Measurements from ENCODE around the gene RAB12. TPM values are rescaled to one million over a fixed set of nuclear protein-coding genes. Genes with fewer than 3 reads are reported as not detected.

The RAB12 gene
- total RNA-seq, 1 donor from 2014 or later = 85.6 TPM

DNA sequence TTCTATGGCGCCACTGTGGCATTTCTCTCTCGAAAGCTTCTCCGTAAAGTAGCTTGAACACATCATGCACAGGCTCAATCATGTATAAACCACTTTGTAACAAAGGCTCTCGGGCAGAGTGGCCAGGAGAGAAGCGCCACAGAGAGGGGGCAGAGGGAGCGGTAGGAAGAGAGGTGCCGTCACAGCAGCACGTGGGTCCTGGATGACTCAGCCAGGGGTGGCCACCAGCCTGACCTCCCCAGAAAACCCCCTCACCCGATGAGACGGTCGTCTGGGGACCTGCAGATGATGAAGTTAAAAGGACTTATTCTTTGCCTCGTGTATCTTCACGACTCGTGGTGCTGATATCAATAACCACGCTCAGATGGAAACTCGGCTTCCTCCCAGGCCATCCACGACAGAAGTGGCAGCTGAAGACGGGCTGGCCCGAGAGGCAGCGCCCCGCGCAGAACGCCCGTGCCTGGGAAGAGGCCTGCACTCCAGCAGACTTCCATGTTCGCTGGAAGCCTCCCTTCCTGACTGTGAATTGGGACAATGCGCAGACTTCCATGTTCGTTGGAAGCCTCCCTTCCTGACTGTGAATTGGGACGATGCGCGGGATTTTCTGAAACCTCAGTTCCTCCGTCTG, 49.7 kb downstream of the RAB12 start:
- Histone ChIP-seq H3K27ac (ENCODE audit: low read depth, low read length) (no peak overlapping the region), H3K9ac (ENCODE audit: low read depth in 1 of 3, low read length in 3 of 3) (no peak overlapping the region), H3K36me3 (ENCODE audit: control insufficient read depth in 3 of 3, insufficient read depth in 3 of 3, low read length in 3 of 3) (no peaks in the 10 kb centered on the region), H3K9me3 (ENCODE audit: control insufficient read depth in 3 of 3, low read length in 3 of 3) (no peaks in the 10 kb centered on the region), H3K27me3 (ENCODE audit: control insufficient read depth in 3 of 3, insufficient read depth in 3 of 3, low read length in 3 of 3) (peaks cover 0 to 7% (median 0%) of the 10 kb centered on the region in 3 donors), H3K4me1 (ENCODE audit: control insufficient read depth in 3 of 3, insufficient read depth in 3 of 3, low read length in 3 of 3) (no peaks in the 10 kb centered on the region), H3K4me3 (ENCODE audit: low read length in 3 of 3) (no peak overlapping the region)

DNA sequence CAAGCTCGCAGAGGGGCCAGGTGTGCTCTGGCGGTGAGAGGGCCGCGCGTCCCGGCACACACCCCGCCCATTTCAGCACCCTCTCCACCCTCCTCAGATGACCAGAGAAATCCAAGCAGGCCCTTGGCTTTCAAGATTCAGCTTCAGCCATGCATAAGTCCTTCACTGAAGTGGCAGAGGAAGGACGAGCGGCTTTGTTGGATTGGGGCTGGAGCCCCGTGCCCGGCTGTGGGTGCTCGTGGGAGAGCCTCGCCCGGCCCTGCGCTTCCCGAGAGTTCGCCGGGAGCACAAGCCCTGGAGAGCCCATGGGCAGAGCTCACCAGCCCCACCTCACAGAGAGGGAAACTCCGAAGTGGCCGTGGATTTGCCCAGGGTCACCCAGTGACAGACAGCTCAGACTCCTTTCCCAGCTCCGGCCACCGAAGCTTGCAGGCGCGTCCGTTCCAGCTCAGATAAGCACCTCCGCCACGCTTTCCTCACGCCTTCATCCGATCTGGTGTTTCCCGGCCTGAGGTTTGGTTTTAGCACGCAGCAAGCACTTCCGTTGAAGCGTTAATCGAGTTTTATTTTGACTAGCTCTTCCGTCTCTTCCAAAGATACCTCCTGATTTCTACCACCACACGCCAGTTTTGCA, 50.5 kb downstream of the RAB12 start:
- Histone ChIP-seq H3K27me3 (ENCODE audit: control insufficient read depth in 3 of 3, insufficient read depth in 3 of 3, low read length in 3 of 3) (peaks cover 0 to 7% (median 0%) of the 10 kb centered on the region in 3 donors), H3K4me3 (ENCODE audit: low read length in 3 of 3) (no peak overlapping the region), H3K9me3 (ENCODE audit: control insufficient read depth in 3 of 3, low read length in 3 of 3) (no peaks in the 10 kb centered on the region), H3K36me3 (ENCODE audit: control insufficient read depth in 3 of 3, insufficient read depth in 3 of 3, low read length in 3 of 3) (no peaks in the 10 kb centered on the region), H3K27ac (ENCODE audit: low read depth, low read length) (no peak overlapping the region), H3K4me1 (ENCODE audit: control insufficient read depth in 3 of 3, insufficient read depth in 3 of 3, low read length in 3 of 3) (no peaks in the 10 kb centered on the region), H3K9ac (ENCODE audit: low read depth in 1 of 3, low read length in 3 of 3) (no peak overlapping the region)

DNA sequence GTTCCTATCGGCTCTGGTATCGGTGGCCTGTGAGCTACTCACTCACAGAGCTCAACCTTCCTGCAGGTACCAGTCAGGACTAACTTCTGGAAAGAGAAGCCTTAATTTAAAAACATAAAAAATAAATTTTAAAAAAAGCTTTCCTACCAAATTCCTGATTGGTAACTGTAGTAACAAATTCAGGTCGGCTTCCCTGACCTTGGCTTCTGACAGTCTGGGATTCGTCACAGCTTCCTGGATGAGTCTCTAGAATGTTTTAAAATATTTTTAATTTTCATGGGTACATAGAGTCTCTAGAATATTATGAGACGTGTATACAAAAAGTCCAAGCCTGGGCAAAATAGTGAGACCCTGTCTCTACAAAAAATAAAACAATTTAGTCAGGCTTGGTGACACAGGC, 51.1 kb downstream of the RAB12 start:
- Histone ChIP-seq H3K4me1 (ENCODE audit: control insufficient read depth in 3 of 3, insufficient read depth in 3 of 3, low read length in 3 of 3) (no peaks in the 10 kb centered on the region), H3K27ac (ENCODE audit: low read depth, low read length) (no peak overlapping the region), H3K4me3 (ENCODE audit: low read length in 3 of 3) (no peak overlapping the region), H3K9me3 (ENCODE audit: control insufficient read depth in 3 of 3, low read length in 3 of 3) (no peaks in the 10 kb centered on the region), H3K27me3 (ENCODE audit: control insufficient read depth in 3 of 3, insufficient read depth in 3 of 3, low read length in 3 of 3) (peaks cover 0 to 7% (median 0%) of the 10 kb centered on the region in 3 donors), H3K9ac (ENCODE audit: low read depth in 1 of 3, low read length in 3 of 3) (no peak overlapping the region), H3K36me3 (ENCODE audit: control insufficient read depth in 3 of 3, insufficient read depth in 3 of 3, low read length in 3 of 3) (no peaks in the 10 kb centered on the region)

DNA sequence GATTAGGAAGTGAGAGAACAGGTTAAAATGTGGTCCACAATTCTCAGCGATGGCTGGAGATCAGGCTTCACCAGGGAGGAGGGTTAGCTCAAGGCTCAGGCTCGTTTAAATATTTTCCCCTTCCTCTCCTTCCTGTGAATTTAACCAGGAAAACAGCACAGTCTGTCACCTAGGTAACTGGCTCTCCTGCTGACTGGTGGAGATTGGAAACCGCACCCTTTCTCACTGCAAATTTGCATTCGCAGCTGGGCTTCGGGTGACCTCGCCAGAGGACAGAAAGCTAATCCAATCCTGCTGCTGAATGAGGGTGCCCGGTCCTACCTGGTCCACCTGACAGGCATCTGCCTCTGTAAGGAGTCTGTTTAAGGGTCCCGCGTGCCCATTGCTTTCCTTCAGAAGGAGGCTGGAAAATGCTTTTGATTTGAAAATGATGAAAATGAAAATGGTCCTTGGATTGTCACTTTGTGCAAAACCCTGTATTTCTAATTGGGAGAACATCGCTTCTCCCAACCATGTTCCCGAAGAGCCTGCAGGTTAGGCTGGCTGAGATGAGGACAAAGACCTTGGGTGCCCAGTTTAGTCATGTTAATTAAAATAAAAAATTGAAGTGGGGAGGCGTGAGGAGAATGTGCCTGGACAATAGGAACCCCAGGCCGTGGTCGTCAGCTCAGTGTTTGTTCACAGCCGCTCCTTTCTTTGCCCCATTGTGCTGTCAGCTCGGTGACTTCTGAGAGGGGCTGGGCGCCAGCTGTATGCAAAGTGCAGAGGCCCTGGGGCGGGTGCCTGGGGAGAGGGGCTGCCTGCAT, 52.7 kb downstream of the RAB12 start:
- Histone ChIP-seq H3K9me3 (ENCODE audit: control insufficient read depth in 3 of 3, low read length in 3 of 3) (no peaks in the 10 kb centered on the region), H3K36me3 (ENCODE audit: control insufficient read depth in 3 of 3, insufficient read depth in 3 of 3, low read length in 3 of 3) (no peaks in the 10 kb centered on the region), H3K27ac (ENCODE audit: low read depth, low read length) (no peak overlapping the region), H3K4me1 (ENCODE audit: control insufficient read depth in 3 of 3, insufficient read depth in 3 of 3, low read length in 3 of 3) (no peaks in the 10 kb centered on the region), H3K9ac (ENCODE audit: low read depth in 1 of 3, low read length in 3 of 3) (peak overlapping the region in 1 of 3 donors; percentile 12), H3K27me3 (ENCODE audit: control insufficient read depth in 3 of 3, insufficient read depth in 3 of 3, low read length in 3 of 3) (peaks cover 0 to 7% (median 0%) of the 10 kb centered on the region in 3 donors), H3K4me3 (ENCODE audit: low read length in 3 of 3) (no peak overlapping the region)

DNA sequence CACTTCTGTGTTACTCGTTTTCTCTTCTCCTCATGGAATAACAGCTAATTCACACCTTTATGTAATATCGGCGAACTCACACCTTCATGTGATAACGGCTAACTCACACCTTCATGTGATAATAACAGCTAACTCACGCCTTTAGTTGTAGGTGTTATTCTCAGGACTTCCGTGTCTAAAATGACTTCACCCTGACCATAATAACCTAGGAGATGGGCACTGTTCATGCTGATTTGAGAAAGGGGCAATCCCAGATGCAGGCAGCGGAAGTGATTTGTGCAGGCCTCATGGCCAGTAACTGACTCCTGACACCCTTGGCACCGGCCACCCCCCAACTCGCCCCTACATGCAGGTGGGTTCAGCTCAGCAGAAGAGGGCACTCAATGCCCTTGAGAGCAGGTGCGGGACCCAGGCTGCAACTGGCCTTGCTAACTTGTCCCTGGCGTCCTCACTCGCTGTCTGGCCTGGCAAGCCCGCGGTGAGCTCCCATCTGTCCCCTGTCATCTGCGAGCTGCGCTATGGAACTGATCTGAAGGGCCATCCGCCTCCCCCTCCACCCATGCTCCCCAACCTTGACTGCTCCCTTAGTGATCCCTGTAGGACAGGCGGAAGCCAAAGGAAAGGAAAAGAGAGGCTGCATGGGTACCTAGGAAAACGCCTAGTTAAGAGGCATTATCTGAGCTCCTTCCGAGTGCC, 53.5 kb downstream of the RAB12 start:
- Histone ChIP-seq H3K4me1 (ENCODE audit: control insufficient read depth in 3 of 3, insufficient read depth in 3 of 3, low read length in 3 of 3) (no peaks in the 10 kb centered on the region), H3K27ac (ENCODE audit: low read depth, low read length) (no peak overlapping the region), H3K9ac (ENCODE audit: low read depth in 1 of 3, low read length in 3 of 3) (no peak overlapping the region), H3K4me3 (ENCODE audit: low read length in 3 of 3) (no peak overlapping the region), H3K27me3 (ENCODE audit: control insufficient read depth in 3 of 3, insufficient read depth in 3 of 3, low read length in 3 of 3) (peaks cover 0 to 7% (median 0%) of the 10 kb centered on the region in 3 donors), H3K36me3 (ENCODE audit: control insufficient read depth in 3 of 3, insufficient read depth in 3 of 3, low read length in 3 of 3) (no peaks in the 10 kb centered on the region), H3K9me3 (ENCODE audit: control insufficient read depth in 3 of 3, low read length in 3 of 3) (no peaks in the 10 kb centered on the region)

DNA sequence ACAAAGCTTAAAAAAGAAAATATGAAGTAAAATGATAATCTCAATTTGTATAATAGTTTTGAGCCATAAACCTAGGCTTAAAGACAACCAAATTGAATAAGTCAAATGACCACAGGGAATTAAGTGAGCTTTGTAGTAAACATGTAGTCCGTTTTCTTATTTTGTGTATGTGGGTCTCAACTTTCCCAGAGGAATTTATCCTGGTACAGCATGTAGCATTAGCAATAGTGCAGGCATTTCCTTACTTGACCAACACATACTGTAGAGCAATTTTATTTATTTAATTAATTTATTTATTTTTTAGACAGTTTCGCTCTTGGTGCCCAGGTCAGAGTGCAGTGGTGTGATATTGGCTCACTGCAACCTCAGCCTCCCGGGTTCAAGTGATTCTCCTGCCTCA, 58.6 kb downstream of the RAB12 start:
- Histone ChIP-seq H3K9me3 (ENCODE audit: control insufficient read depth in 3 of 3, low read length in 3 of 3) (no peaks in the 10 kb centered on the region), H3K9ac (ENCODE audit: low read depth in 1 of 3, low read length in 3 of 3) (no peak overlapping the region), H3K4me1 (ENCODE audit: control insufficient read depth in 3 of 3, insufficient read depth in 3 of 3, low read length in 3 of 3) (no peaks in the 10 kb centered on the region), H3K27ac (ENCODE audit: low read depth, low read length) (no peak overlapping the region), H3K36me3 (ENCODE audit: control insufficient read depth in 3 of 3, insufficient read depth in 3 of 3, low read length in 3 of 3) (no peaks in the 10 kb centered on the region), H3K27me3 (ENCODE audit: control insufficient read depth in 3 of 3, insufficient read depth in 3 of 3, low read length in 3 of 3) (peaks cover 0 to 7% (median 0%) of the 10 kb centered on the region in 3 donors), H3K4me3 (ENCODE audit: low read length in 3 of 3) (no peak overlapping the region)

DNA sequence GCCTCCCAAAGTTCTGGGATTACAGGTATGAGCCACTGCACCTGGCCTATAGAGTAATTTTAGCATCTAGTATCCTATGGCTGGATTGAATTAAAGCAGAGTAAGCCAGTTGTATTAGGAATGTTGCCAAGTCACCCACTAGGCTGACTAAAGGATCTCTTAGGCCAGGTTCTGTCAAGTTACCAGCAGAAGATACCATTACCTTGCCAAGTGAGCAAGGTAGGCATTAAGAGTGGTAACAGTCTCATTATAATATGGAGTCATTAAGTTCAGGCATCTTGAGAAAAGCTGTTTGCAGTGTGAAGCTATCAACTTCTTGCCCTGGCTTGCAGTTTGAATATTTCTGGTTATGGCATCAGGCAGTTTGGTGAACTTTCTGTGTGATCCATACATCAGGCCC, 59.1 kb downstream of the RAB12 start:
- Histone ChIP-seq H3K4me3 (ENCODE audit: low read length in 3 of 3) (no peak overlapping the region), H3K27ac (ENCODE audit: low read depth, low read length) (no peak overlapping the region), H3K9me3 (ENCODE audit: control insufficient read depth in 3 of 3, low read length in 3 of 3) (no peaks in the 10 kb centered on the region), H3K36me3 (ENCODE audit: control insufficient read depth in 3 of 3, insufficient read depth in 3 of 3, low read length in 3 of 3) (no peaks in the 10 kb centered on the region), H3K27me3 (ENCODE audit: control insufficient read depth in 3 of 3, insufficient read depth in 3 of 3, low read length in 3 of 3) (peaks cover 0 to 3% (median 0%) of the 10 kb centered on the region in 3 donors), H3K4me1 (ENCODE audit: control insufficient read depth in 3 of 3, insufficient read depth in 3 of 3, low read length in 3 of 3) (no peaks in the 10 kb centered on the region), H3K9ac (ENCODE audit: low read depth in 1 of 3, low read length in 3 of 3) (no peak overlapping the region)

DNA sequence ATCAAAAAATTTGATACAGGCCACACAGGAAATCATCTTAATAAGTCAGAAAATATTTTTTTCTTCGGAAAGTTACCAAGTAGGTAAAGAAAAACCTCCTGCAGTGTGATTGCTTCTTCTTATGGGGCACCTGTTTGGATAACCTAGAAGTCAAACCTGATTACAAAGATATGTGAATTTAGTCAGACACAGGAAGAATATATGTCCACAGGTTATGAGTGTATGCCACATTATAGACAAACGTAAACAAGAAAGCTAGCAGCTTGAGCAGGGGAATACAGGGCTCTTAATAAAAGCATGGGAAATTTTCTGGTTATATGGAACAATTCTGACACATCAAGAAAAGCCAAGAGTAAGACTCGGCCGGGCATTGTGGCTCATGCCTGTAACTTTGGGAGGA, 60.3 kb downstream of the RAB12 start:
- no peaks in the 10 kb centered on the region for H3K9me3 ChIP-seq (ENCODE audit: control insufficient read depth in 3 of 3, low read length in 3 of 3)
- no peak overlapping the region for H3K27ac ChIP-seq (ENCODE audit: low read depth, low read length)
- H3K9ac ChIP-seq (ENCODE audit: low read depth in 1 of 3, low read length in 3 of 3) = no peak overlapping the region
- no peaks in the 10 kb centered on the region for H3K27me3 ChIP-seq (ENCODE audit: control insufficient read depth in 3 of 3, insufficient read depth in 3 of 3, low read length in 3 of 3)
- H3K4me1 ChIP-seq (ENCODE audit: control insufficient read depth in 3 of 3, insufficient read depth in 3 of 3, low read length in 3 of 3) = no peaks in the 10 kb centered on the region
- H3K4me3 ChIP-seq (ENCODE audit: low read length in 3 of 3) = no peak overlapping the region
- no peaks in the 10 kb centered on the region for H3K36me3 ChIP-seq (ENCODE audit: control insufficient read depth in 3 of 3, insufficient read depth in 3 of 3, low read length in 3 of 3)

DNA sequence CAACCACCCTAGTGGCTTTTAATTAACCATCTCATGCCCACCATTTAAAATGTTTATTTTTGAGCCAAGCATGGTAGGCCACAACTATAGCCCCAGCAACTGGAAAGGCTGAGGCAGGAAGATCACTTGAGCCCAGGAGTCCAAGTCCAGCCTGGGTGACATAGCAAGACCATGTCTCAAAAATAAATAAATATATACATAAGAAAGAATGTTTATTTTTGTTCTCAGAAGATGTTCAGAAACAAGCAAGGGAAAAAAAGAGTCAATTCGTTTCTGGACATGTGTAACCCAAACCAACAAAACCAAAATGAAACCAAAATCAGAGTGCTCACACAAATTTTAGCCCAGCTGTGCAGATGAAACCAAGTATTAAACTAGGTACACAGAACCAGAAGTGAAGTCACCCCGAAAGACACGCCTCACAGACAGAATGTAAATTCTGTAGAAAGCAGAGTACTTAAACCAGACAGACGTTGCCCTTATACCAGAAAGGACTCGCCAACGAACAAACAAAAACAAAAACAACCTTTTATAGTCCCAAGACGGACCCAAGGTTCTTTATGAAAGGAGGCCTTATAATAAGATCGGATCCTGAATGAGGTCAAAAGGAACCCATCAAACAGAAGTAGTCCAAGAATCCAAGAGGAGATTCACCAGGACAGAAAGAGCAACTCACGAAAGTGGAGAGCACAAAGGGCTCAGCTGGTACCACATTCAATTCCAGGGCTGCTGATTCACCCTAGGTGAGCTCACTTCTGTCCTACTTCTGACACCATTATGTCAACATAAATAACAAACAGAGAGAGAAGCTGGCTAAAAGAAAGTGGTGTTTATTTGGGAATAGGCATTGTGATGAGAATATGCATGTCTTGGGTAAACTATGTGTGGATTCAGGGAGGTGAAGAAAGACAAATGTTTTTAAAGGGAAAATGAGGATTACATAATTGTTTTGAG, 64.3 kb downstream of the RAB12 start:
- H3K36me3 ChIP-seq (ENCODE audit: control insufficient read depth in 3 of 3, insufficient read depth in 3 of 3, low read length in 3 of 3) = no peaks in the 10 kb centered on the region
- no peaks in the 10 kb centered on the region for H3K9me3 ChIP-seq (ENCODE audit: control insufficient read depth in 3 of 3, low read length in 3 of 3)
- H3K27me3 ChIP-seq (ENCODE audit: control insufficient read depth in 3 of 3, insufficient read depth in 3 of 3, low read length in 3 of 3) = no peaks in the 10 kb centered on the region
- H3K4me3 ChIP-seq (ENCODE audit: low read length in 3 of 3) = no peak overlapping the region
- no peak overlapping the region for H3K9ac ChIP-seq (ENCODE audit: low read depth in 1 of 3, low read length in 3 of 3)
- H3K4me1 ChIP-seq (ENCODE audit: control insufficient read depth in 3 of 3, insufficient read depth in 3 of 3, low read length in 3 of 3) = no peaks in the 10 kb centered on the region
- H3K27ac ChIP-seq (ENCODE audit: low read depth, low read length) = no peak overlapping the region
